ENCODE results near the gene IYD.
"Not testable (repeated sequence)": the region's sequence is repeated elsewhere in the genome, so short reads cannot be mapped to it uniquely, and the experiment has no call there.

The IYD gene

DNA sequence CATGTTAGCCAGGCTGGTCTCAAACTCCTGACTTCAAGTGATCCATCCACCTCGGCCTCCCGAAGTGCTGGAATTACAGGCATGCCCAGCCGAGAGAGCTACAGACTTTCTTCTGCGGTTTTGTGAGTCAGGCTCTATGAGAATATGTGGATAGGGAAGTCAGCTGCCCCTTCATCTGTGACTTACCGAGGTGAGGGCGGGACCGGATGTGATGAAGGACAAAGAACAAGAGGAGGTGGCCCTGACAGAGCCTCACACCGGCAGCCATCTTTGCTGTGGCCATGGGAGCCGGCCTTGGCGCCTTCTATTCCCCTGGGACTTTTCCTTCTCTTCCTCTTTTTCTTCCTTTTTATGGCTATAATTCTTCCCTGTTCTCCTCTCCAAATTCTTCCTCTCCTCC is 67.0 kb downstream of the IYD start:
- DNase-seq, result no peak

DNA sequence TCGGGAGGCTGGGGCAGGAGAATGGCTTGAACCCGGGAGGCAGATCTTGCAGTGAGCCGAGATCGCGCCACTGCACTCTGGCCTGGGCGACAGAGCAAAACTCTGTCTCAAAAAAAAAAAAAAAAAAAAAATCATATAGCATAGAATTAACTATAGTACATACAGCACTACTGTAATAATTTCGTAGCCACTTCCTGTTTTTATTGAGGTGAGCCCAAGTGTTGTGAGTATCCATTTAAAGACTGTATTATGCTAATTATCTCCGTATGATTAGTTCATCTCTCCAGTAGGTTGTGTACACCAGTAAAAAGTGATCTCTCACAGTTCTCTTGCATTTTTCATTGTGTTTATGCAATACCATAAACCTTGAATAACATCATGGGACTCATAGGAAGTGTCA is 70.6 kb downstream of the IYD start:
- no peak for DNase-seq

- DNase-seq, result no peak
Observed at GRCh38 chr6:150443621-150444020, 74.8 kb downstream of the IYD start.

GRCh38 chr6:150444308-150444707 is 75.5 kb downstream of the IYD start:
- DNase-seq, result no peak

- no peak for DNase-seq
Observed at GRCh38 chr6:150445486-150445885, 76.7 kb downstream of the IYD start.

DNA sequence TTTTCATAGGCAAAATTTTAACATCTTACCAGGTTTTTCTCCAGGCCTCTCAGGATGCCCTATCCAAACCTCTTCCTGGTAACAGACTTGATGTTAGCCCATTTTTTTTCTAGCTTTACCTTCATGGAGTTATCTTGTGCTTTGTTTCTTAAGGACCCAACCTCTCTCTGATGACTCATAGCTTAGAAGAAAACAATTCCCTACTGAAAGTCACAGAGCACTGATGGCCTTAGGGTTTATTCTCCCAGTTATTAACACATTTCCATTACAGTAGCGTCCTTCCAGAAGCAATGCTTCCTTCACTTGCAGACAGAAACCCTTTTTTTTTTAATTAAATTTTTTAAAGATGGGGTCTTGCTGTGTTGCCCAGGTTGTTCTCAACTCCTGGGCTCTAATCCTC is 79.4 kb downstream of the IYD start:
- no peak for DNase-seq

GRCh38 chr6:150449055-150449454 is 80.2 kb downstream of the IYD start:
- not testable (repeated sequence) for DNase-seq

GRCh38 chr6:150450918-150451317 is 82.1 kb downstream of the IYD start:
- DNase-seq, result no peak

DNA sequence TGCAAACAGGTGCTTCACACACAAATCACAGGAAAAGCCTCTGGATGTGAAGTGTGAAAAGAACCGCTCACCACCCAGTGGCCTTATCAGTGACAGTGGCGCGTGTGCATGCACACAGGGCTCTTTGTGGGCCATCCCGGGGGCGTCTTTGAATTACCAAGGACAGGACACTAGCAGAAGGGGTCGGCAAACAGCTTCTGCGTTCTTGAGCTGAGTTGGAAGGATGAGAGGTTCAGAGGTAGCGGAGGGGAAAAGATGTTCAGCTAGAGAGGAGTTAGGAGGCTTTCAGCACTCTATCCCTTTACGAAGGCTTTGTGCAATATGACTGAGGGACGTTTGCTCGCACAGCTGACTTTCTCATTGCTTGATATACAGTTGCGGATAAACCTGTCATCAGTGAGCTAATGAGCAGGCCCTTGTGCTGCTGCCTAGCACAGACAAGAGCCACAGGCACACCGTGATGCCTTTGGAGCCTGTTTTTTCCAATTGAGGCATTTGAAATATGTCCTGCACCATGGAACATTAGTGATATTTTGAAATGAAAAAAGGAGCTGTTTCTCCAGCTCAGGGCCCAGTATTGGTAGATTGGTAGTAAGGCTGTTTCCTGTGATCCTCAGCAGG is 83.1 kb downstream of the IYD start:
- DNase-seq, result no peak

- no peak for DNase-seq
Observed at GRCh38 chr6:150452428-150453243, 83.8 kb downstream of the IYD start.

DNA sequence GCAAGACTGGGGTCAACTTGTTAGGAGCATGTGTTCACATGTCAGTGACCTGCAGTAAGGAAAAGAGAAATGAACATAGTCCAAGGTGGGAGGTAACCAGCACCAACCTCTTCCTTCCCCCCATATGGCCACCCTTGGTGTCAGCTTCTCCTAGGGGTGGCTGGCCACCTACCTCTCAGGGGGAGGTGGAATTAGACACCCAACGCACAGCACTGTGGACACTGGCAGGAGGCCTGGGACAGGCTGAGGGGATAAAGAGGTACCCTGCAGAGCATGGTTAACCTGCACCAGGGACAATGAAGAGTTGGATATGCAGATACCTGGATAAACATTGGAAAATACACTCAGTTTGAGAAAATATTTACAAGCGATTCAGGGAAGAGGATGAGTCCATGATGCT is 84.5 kb downstream of the IYD start:
- DNase-seq, result no peak
